NCI-H187 treated with DMSO at 0.1 percent for 48 hours (cell line): Measurements from ENCODE around the gene AHI1.
"Not testable (repeated sequence)": the region's sequence is repeated elsewhere in the genome, so short reads cannot be mapped to it uniquely, and the experiment has no call there.

ENCODE experiments used
- DNase-seq: peaks from one replicate; lab custom pipeline; 2025; lab: John Stamatoyannopoulos, UW

Gene AHI1

DNA sequence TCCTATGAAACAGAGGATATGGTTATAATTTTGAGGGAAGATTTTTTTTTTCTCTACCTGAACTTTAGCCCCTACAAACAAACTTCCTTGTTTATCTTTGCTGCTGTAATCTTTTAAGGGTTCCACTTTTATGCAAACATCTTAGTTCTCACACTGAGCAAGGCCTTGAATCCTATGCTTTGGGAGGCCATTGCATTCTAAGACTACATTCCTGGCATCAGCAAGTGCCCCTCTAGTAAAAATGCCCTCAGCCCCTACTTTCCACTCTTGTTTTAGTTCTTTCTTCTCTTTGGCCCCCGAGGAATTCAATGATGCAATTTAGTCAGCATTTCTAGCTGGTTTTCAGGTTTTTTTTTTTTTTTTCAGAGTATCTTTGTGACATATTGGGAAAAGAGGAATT is 8.1 kb upstream of the AHI1 start:
- DNase-seq, result no peak

DNA sequence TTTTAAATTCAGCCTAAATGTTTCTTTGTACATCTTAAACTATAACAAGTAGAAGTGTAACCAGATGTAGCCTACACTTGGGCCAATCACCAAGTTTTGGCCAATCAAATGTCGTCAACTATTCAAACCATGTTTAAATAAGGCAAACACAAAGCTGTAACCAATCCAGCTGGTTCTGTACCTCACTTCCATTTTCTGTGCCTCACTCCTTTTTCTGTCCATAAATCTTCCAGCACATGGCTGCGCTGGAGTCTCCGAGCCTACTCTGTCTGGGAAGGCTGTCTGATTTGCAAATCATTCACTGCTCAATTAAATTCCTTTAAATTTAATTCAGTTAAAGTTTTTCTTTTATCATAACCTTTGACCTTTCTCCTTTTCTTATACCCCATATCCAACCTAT is 7.7 kb upstream of the AHI1 start:
- no peak for DNase-seq

DNA sequence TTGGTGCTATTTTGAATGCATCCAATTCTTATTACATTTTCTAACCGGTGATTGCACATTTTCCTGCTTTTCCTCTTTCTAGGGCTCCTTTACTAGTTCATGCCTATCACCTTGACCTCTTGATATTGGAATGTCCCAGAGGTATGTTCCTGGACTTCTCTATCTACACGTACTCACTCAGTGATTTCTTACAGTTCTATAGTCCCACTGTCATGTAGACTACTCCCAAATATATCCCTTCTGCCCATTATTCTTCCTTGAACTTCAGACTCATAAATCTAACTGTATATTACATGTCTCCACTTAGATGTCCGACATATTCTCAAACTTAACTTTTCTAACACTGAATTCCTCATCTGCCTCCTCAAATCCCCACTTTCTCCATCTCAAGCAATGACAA is 7.2 kb upstream of the AHI1 start:
- DNase-seq, result no peak

DNA sequence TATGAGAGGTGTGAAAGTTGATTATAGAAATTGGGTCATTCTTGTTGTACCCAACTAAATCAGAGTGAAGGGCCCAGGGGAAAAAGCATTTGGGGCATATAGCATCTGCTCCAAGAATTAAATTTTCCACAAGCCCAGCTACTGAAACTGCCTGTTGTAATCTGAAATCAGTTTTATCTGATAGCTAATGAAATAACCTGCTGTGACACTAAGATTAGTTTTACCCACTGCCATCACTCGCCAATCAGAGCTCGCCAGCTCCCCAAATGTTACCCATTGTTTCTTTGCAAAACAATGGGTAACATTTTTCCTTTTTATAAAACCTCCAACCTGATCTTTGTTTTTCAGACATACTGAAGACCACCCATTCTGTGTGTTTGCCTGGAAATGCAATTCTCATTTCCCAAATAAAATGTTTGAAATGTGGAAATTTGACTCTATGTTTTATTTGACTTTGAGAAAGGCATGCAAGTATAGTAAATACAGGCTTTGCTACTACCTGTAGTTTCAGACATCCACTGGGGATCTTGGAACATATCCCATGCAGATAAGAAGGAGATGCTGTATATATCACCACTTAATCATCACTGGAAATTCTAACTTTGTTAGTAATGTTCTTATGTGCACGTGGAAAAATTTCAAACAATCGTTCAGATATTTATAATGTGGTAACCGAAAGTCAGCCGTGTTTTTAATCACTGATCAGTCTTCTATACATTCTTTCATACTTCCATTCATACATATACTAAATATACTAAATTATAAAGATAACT is 6.3 kb upstream of the AHI1 start:
- no peak for DNase-seq

DNA sequence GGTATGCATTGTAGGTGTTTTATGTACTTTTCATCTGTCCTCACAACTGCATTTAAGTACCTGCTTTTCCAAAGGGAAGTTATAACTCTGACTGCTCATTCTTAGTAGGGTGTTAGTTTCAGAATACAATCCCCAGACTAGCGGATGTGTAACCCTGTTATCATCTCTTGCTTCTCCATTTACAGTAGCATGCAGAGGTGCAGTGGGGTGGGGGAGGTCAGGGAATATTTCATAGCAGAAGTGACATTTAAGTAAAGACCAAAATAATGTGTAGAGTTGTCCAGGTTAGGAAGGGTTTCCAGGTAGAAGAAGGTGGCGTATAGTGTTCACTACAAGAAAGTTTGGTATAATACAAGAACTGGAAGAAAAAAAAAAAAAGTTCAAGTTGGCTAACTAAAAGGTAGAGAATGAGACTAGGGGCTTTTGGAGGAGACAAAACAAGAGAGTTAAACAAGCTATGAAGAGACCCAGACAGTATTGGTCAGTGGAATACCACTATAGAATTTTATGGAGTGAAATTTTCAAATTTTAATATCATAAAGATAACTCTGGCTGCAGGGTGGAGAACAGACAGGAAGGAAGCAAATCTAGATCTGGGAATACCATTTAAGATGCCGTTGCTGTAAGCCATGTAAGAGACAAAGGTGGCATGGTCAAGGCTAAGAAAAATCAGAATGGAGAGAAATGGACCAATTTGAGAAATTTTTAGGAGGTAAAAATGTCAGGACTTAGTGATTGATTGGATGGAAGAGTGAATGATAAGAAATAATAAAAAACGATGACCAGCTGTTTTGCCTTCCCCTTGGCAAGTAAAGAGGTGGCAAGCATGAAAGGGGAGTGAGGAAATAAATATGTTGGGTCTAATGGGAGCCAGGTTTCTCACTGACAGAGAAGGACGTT is 2.2 kb upstream of the AHI1 start:
- DNase-seq, result no peak

DNA sequence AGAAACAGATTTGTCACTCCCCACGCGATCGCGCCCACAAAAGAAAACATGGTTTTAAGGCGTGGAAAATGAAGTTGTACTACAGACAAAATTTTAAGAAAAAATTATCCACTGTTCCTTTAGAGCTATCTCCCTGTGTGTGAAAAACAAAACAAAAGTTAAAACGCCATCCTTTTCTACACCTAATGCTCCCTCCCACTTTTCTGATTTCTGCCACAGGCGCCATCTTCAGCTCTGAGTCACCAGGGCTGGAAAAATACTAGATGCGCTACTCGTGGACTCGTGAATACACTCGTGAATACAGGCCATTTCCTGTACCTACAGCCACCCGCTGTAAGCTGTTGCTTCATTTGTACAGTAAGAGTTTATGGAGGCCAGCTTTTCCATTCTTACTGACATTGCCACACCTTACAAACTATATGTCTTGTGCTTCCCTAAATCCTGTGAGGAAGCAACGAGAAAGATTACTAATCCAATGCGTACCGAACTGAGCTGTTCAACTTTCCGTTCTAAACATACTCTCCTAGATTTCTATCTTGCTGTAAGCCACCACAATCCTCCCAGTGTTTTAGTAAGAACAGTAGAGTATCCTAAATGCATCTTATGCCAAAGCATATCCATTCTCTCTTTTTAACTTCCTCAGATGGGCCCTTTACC is 773 bp upstream of the AHI1 start:
- peak; percentile 38 for DNase-seq

DNA sequence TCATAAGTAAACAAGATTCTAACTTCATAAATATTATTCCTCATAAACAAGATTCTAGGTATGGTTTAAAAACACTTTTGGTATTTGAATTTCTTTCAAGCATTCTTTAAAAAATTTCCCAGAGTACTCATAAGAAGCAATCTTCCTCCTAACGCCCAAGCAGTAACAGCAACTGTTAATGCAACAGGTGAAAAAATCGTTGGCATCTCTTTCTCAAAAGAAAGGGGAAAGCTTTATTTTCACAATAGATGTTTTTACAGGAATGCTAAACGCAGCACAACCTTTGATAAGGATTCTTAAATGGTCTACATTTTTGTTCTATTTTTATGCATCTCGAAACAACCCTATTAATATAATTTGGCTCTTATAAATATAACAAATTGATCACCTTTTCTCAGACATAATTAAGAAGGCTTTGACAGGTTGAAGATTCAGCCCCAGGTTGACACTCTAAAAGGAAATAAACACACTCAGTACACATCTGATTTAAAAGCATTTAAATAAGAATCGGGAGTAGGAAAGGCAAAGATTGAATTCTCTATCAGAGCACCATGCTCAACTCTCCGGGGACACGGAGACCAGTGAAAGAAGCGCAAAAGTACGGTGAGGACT is 634 bp downstream of the AHI1 start:
- DNase-seq, result no peak

DNA sequence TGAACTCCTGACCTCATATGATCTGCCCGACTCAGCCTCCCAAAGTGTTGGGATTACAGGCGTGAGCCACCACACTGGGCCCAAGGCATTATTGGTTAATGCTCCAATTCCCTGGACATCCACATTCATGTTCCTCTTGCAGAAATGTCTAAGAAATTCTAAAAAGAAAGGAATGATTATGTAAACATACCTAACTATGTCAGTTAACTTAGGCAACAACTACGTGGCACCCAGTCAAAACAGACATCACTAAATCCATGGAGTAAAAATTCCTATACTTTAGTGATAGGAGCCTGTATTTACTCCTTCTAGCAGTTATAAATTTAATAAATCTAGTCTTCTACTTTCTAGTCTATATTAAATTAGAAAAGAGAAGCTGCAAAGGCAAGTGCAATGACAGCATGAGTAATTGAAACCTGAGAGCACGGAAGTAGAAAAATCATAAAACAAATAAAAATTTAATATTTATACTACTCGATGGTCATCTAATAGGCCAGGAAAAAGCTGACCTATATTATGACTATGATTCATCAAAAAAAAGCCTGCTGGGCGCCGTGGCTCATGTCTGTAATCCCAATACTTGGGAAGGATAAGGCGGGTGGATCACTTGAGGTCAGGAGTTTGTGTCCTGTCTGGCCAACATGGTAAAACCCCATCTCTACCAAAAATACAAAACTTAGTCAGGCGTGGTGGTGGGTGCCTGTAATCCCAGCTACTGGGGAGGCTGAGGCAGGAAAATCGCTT is 4.2 kb downstream of the AHI1 start:
- no peak for DNase-seq

DNA sequence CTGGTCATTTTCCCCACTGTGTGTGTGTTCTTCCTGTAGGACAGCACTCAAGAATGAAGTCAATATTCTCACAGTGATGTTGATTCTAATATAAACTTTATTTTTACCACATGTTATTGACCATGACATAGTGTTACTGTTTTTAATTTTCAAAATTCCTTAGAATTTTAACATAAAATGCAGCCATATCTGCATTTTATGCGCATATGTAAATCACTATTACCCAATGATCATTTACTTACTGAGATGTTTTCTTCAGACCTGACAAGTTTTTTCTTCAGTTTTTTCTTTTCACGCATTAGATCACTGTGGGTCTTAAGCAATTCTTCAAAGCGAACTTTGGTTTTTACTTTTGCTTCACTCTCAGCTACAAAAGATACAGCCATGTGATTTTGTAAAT is 7.2 kb downstream of the AHI1 start:
- no peak for DNase-seq

DNA sequence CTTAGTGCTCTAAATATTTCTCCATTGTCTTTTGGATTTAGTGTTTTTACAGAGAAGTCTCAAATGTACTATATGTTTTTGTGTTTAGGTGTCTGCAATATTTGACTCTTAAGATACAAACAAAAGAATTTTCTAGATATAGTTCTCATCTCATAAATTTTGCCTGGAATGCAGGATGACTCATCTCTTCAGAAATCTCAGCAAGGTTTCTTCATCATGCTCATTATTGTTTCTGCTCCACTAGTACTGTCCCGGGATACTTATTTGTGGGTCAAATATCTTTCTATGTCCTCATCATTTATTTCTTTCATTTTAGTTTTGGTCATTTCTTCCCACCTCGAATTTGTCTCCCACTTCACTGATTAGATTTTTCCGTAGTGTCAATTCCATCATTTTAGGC is 9.5 kb downstream of the AHI1 start:
- no peak for DNase-seq

DNA sequence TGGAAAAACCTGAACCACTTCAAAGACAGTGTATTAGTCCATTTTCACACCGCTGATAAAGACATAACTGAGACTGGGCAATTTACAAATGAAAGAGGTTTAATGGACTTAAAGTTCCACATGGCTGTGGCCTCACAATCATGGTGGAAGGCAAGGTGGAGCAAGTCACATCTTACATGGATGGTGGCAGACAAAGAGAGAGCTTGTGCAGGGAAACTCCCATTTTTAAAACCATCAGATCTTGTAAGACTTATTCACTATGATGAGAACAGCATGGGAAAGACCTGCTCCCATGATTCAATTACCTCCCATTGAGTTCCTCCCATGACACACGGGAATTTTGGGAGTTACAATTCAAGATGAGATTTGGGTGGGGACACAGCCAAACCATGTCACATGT is 13.6 kb downstream of the AHI1 start:
- not testable (repeated sequence) for DNase-seq

DNA sequence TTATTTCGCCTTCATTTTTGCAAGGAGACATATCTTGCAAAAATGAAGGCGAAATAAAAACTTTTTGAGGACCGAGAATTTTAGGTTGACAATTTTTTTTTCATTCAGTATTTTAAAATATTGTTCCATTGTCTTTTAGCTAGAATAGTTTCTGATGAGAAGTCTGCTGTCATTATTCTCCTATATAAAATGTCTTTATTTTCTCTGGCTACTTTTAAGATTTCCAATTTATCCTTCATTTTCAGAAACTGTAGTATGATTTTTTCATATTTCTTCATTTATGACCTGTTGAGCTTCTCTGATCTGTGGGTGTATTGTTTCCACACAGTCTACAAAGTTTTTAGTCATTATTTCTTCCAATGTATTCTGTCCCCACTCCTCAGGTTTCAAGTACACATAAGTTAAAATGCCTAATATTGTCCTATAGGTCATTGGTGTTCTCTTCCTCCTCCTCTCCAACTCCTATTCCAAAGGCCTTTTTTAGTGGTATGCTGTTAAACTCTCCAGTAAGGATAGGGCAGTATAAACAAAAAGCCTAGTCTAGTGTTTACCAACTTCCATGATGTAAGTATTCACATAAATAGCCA is 15.7 kb downstream of the AHI1 start:
- DNase-seq, result no peak

DNA sequence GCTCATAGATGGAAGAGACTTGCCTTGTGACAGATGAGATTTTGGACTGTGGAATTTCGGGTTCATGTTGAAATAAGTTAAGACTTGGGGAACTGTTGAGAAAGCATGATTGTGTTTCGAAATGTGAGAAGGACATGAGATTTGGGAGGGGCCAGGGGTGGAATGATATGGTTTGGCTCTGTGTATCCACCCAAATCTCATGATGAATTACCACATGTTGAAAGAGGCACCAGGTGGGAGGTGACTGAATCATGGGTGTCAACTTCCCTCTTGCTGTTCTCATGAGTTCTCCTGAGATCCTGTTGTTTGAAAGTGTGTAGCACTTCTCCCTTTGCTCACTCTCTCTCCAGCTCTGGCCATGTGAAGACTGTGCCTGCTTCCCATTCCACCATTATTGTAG is 17.9 kb downstream of the AHI1 start:
- DNase-seq, result no peak

DNA sequence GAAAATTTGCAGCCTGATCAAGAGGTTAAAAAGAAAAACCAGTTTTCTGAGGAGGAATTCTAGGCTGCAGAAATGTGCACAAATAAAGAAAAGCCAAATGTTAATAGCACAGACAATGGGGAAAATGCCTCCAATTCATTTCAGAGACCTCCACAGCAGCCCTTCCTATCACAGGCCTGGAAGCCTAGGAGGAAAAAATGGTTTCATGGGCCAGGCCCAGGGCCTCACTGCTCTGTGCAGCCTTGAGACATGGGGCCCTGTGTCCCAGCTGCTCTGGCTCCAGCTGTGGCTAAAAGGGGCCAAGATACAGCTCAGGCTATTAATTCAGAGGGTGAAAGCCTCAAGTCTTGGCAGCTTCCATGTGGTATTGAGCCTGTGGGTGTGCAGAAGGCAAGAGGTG is 18.9 kb downstream of the AHI1 start:
- DNase-seq, result no peak

DNA sequence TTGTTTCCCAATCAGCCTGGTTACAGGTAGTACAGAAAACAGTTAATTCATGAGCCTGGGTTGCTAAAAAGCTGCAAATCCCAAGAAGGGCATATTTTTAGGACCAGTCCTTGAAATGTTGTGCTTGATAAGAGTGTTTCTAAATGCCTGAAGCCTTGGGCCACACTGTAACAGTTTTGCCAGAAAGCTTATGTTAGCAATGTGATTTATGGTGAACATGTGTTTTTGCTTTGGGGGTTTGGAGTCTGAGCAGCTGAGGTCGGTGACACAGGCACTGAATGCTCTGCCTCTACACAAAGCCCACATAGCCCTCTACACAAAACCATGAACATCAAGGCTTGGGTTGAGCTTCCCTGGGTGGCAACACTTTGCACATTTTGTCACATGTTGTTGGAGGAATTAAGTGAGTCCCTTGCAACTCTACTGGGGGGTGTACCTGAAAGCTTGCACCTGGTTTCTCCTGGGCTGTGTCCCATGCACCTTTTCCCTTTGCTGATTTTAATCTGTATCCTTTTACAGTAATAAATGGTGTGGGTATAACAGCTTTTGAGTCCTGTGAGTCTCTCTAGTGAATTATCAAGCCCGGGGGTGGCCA is 22.2 kb downstream of the AHI1 start:
- no peak for DNase-seq

DNA sequence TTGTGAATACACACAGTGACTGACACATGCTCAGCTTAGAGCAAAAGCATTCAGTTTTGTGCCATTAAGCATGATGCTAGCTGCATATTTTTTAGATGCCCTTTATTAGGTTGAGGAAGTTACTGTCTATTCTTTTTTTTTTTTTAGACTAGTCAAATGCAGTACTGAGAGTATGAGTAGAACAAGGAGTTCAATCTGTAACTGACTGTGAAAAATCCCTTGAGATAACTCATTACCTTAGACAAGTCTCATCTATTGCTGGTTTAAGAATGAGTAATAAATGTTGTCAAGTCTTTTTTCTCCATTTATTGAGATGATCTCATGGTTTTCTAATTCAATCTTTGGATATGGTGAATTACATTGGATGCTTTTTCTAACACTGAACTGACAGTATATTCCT is 23.2 kb downstream of the AHI1 start:
- no peak for DNase-seq

DNA sequence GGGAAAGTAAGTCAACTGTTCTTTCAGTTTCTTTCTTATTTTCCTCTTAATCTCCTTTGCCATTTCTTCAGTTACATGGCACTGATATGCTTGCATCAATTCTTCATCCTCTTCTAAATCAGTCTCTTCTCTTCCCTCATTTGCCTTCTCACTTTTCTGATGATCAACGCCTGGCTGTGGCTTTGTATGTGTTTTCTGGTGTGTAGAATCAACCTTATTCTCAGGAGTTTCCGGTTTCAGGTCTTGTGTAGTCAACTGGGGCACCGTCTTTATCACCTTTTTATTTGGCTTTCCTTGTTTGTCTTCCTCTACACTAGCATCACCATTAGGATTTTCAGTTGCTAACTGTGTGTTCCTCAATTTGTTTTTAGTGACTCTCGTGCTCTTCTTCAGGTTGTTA is 31.6 kb downstream of the AHI1 start:
- DNase-seq, result no peak

DNA sequence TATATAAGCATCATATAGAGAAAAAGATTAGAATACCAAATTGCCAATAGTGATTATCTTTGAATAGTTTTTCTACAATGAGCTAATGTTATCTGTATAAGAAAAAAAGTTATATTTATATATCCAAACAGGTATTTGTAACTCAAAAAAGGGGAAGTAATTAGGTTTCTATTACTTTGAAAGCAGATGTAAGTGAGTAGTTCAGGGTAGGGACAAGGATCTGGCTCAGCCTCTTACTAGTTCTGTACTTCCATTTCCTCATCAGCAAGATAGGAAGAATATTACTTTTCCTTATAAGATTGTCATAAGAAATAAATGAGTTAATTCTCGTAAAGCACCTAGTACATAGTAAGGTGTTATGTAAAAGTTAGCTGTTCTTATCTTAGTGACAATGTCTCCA is 32.2 kb downstream of the AHI1 start:
- DNase-seq, result no peak

DNA sequence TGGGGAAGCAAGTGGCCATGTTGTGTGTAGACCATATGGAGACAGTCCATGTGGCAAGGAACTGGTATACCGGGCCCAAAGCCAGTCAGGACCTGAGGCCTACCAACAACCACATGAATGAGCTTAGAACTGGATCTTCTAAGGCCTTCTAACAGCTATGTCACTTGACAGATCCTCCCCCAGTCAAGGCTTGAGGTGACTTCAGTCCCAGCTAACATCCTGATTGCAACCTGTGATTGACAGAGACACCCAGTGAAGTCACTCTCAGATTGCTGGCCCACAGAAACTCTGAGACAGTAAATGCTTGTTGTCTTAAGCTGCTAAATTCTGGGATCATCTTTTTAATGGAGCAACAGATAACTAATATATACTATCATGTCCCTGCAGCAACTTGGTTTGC is 32.9 kb downstream of the AHI1 start:
- no peak for DNase-seq

DNA sequence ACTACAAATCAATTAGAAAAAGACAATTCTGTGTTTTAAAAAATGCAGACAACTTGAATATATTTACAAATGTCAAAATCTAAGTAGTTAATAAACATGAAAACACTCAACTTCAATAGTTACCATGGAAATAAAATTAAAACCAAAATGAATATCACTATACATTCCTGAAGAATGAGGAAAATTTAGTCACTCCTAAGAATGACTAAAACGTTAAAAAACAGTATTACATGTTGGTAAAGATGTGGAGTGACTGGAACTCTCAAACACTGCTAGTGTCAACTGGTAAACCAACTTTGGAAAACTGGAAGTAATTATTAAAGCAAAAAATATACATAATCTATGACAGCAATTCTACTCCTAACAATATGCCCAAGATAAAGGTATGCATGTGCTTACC is 36.3 kb downstream of the AHI1 start:
- no peak for DNase-seq

DNA sequence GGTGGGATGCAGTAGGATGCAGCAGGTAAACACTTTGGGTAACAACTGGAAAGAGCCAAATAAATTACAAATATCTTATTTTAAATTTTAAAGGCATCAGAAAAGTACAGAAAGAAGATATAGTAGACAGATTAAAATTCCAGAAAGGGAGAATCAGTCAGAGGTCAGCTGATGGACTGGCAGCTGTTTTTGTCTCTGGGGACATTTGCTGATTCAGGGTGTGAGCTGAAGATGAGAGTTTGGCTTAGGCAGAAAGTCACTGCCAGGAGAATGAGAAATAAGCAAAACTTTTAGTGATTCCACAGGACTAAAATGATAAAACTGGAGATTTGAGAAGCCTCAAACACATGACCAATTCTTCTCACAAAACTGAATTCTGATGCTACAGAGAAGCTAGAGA is 39.5 kb downstream of the AHI1 start:
- DNase-seq, result no peak
